ENCODE data around the gene ZNF789. TPM values are rescaled to one million over a fixed set of nuclear protein-coding genes. Genes with fewer than 3 reads are reported as not detected.
A peak's percentile ranks its signal among the peaks of the same experiment; 100 is the strongest.
"Not testable (repeated sequence)": the region's sequence is repeated elsewhere in the genome, so short reads cannot be mapped to it uniquely, and the experiment has no call there.

ZNF789 gene
- 7.2 and 7.7 TPM in 2 replicates for total RNA-seq (2014; rRNA removed; shearing (Covaris generic))

GRCh38 chr7:99472561-99473314 is at the start of gene ZNF789:
Gene ZNF789 (plus strand): TSS chr7:99472890. CDS start chr7:99476457, 3,567 bp downstream.
- peak; percentile 97 for DNase-seq (ENCODE audit: low read depth)

- DNase-seq (ENCODE audit: low read depth) = no peak
These were observed 47.6 kb upstream of the ZNF789 start for GRCh38 chr7:99424932-99425730.

GRCh38 chr7:99428972-99429566 is 43.6 kb upstream of the ZNF789 start:
- DNase-seq (ENCODE audit: low read depth) = no peak

- DNase-seq (ENCODE audit: low read depth) = no peak
These were observed 42.9 kb upstream of the ZNF789 start for GRCh38 chr7:99429756-99430155.

- not testable (repeated sequence) for DNase-seq (ENCODE audit: low read depth)
These were observed 40.7 kb upstream of the ZNF789 start for GRCh38 chr7:99431756-99432540.

GRCh38 chr7:99433158-99433557 is 39.5 kb upstream of the ZNF789 start:
- DNase-seq (ENCODE audit: low read depth) = no peak

- DNase-seq (ENCODE audit: low read depth) = peak; percentile 11
These were observed 34.6 kb upstream of the ZNF789 start for GRCh38 chr7:99437946-99438572.

GRCh38 chr7:99438573-99439480 is 33.9 kb upstream of the ZNF789 start, which contains the start of the genes CPSF4 and PTCD1:
Gene CPSF4 (plus strand): TSS chr7:99438943. CDS start chr7:99439083, 140 bp downstream.
Gene PTCD1 (minus strand): TSS chr7:99438798. CDS start chr7:99435242, 3,556 bp downstream.
- peak; percentile 94 for DNase-seq (ENCODE audit: low read depth)

- no peak for DNase-seq (ENCODE audit: low read depth)
These were observed 32.5 kb upstream of the ZNF789 start for GRCh38 chr7:99440195-99440594.

GRCh38 chr7:99446096-99446495 is 26.6 kb upstream of the ZNF789 start:
- DNase-seq (ENCODE audit: low read depth) = no peak

- DNase-seq (ENCODE audit: low read depth) = no peak
These were observed 24.7 kb upstream of the ZNF789 start for GRCh38 chr7:99447943-99448342.

GRCh38 chr7:99448855-99449254 is 23.8 kb upstream of the ZNF789 start:
- no peak for DNase-seq (ENCODE audit: low read depth)

- no peak for DNase-seq (ENCODE audit: low read depth)
These were observed 23.4 kb upstream of the ZNF789 start for GRCh38 chr7:99449326-99449725.

GRCh38 chr7:99451936-99452335 is 20.8 kb upstream of the ZNF789 start:
- DNase-seq (ENCODE audit: low read depth) = no peak

GRCh38 chr7:99452541-99452940 is 20.1 kb upstream of the ZNF789 start:
- no peak for DNase-seq (ENCODE audit: low read depth)

- no peak for DNase-seq (ENCODE audit: low read depth)
These were observed 19.6 kb upstream of the ZNF789 start for GRCh38 chr7:99453105-99453504.

- no peak for DNase-seq (ENCODE audit: low read depth)
These were observed 16.8 kb upstream of the ZNF789 start for GRCh38 chr7:99455874-99456273.

- DNase-seq (ENCODE audit: low read depth) = no peak
These were observed 16.4 kb upstream of the ZNF789 start for GRCh38 chr7:99456288-99456687.

- DNase-seq (ENCODE audit: low read depth) = no peak
These were observed 15.5 kb upstream of the ZNF789 start for GRCh38 chr7:99457050-99457649.

Data from RPMI7951 (cell line).